HS-27A (cell line): ENCODE data around the gene TPH2.

Experiments
- DNase-seq: peaks from one replicate; pipeline ENCODE4 v3.0.0-alpha.2; 2012; ENCODE audit warnings: low read depth, missing footprints

Gene TPH2

DNA sequence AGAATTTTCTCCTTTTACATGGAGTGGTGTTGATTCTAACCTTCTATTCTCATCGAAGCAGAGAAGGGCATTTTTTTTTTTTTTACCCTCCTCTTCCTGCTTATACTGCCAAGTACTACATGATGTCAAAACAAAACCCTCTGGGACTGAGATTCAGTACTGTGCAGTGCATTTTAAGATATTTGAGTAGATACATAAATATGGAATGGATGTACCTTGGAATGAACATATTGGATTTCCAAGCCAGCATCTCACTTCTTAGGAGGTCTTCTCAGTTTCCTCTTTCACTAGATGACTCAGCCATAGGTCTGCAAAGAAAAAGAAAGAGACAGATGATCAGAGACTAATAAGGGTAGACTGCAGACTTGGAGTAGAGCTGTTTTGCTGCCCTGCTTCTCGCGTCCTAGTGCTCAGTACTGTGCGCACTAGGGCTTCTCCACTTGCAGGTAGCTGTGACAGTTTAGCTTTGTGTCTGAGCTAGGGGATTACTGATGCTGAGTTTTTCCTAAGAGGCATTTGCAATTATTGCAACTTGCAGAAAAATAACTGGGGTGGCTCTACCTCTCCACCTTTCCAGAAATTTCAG lies 20.4 kb downstream of the TPH2 start:
- peak; percentile 36 for DNase-seq

DNA sequence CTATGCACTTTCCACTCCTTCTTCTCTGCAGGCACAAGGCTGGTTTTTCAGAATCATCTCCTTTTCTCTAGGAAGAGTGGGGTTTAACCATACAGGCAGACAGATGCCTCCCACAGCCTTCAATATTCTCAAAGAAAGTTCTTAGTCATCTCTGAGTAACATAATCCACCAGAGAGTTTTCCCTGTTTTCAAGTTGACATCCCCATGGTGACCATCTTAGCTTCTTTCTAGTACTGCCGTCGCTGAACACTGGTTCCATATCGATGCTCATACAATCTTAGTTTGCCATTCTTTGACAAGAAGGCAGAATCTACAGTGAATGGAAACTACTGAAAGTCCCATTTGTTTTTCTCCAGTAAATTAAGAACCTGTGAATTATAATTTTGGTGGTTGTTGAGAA lies 28.6 kb downstream of the TPH2 start:
- no peak for DNase-seq

- DNase-seq: no peak
Measured at GRCh38 chr12:71969330-71969729, 30.7 kb downstream of the TPH2 start.

GRCh38 chr12:71970031-71970430 lies 31.4 kb downstream of the TPH2 start:
- no peak for DNase-seq

DNA sequence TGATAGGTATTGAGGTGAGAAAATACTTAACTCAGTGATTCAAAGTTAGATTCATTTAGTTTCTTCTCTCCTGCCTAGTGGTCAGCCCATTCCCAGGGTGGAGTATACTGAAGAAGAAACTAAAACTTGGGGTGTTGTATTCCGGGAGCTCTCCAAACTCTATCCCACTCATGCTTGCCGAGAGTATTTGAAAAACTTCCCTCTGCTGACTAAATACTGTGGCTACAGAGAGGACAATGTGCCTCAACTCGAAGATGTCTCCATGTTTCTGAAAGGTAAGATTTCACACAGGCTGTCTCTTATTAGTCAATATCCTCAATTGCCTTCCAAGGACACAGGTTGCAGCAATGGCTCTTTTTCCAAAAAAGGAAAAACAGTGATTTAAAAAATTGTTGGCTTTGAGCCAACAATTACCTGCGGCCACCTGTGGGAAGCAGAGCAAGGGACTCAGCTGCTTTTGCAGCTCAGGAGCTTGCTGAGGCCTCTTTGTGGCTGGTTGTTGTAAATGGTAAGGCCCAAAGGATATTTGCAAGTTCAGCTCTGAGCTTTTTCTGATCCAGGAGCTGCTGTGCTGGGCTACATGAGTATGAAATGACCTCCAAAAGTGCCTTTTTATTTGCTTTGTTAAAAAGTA lies 33.9 kb downstream of the TPH2 start:
- DNase-seq: no peak

GRCh38 chr12:71973687-71974086 lies 35.0 kb downstream of the TPH2 start:
- no peak for DNase-seq

- DNase-seq: no peak
Measured at GRCh38 chr12:71980538-71980937, 41.9 kb downstream of the TPH2 start.

GRCh38 chr12:71981149-71981548 lies 42.5 kb downstream of the TPH2 start:
- DNase-seq: no peak

DNA sequence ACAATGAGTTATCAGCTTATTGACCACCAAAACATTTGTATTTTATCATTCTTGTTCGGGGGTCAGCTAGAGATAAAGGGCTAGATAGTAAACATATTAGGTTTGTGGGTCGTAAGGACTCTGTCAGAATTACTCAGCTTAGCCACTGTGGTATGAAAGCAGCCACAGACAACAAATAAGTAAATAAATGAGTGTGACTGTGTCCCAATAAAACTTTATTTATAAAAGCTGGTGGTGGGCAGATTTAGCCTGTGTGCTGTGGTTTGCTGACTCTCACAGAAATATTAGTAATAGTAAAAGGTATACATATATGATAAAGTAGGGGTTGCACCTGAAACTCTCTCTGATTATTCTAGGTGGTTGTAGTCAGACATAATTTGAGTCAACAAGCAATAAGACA lies 56.1 kb downstream of the TPH2 start:
- DNase-seq: no peak

GRCh38 chr12:71999795-72000194 lies 61.1 kb downstream of the TPH2 start:
- no peak for DNase-seq

GRCh38 chr12:72000969-72001648 lies 62.5 kb downstream of the TPH2 start:
- no peak for DNase-seq

DNA sequence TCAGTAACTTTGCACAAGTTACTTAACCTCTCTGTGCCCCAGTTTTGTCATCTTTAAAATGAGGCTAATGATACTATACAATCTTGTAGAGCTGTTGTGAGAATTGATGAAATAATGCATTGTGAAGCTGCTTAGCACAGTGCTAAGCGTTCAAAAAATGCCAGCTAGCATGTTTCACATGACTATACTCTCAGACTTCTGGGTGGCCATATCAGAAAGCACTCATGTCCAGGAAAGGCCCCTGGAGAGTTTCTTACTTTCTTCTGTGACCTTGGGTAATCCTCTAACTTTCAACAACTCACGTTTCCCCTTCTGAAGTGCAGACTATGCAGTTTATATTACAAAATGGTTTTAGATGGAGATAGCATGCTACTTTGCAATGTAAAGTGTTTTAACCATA lies 68.1 kb downstream of the TPH2 start:
- no peak for DNase-seq

DNA sequence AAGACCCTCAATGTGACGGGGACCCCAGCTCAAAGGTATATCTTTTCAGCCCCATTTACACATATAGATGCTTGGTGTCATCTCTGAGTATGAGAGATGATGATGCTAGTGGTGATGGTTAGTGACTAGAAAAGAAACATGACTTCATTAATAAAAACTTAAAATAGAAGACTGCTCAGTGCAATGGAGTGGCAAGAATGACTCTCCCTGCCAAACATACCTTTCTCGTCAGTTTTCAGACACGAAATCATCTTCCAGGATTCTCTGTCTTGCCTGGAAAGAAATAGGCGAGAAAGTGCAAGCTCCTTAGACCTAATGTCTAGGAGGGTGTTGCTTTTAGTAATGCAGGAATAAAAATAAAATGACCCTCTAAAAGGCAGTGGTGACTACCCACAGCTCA lies 71.7 kb downstream of the TPH2 start:
- DNase-seq: no peak

DNA sequence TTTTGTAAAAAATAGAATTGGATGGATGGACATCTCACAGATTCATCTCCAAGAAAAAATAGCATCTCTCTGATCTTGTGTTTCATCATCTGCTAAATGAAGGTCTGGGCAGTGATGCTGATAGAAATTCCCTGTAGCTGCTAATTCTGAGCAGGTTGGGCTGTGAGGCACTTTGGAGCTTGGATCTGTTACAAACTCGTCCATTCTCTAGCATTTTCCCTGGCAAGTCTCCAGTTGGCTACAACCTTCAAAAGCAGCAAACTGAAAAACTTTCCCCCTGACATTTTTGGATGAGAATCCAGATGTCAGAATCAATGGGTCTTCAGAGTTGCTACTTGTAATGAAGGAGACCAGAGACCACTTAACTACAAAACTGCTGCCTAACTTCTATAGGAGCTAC lies 72.7 kb downstream of the TPH2 start:
- no peak for DNase-seq

GRCh38 chr12:72012874-72013273 lies 74.2 kb downstream of the TPH2 start:
- no peak for DNase-seq

GRCh38 chr12:72015895-72016294 lies 77.2 kb downstream of the TPH2 start:
- no peak for DNase-seq

DNA sequence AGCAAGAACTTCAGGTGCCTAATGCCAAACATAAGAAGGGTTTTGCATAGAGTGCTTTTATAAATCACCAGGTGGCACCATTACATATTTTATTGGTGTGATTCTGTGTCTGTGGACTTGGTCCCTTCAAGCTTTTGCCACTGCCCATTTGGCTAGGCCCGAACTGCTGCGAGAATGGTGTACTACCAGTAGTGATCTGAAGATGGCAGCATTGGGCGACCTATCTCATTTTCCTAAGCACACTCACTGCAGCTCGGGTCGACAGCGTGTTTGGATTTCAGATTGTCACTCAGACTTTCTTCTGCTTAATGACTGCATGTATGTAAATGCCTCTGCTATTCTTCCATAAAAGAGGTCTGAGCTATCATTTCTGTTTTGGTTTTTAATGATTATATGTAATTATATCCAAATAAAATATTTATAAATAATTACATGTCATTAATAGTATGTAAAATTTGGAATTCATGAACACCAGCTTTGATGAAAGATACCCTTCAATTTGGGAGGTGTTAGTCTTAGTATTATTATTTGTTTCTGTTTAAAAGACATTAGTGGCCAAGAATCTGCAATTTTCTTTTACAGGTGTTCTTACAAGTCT lies 78.5 kb downstream of the TPH2 start:
- peak; percentile 56 for DNase-seq

GRCh38 chr12:72018036-72018435 lies 79.4 kb downstream of the TPH2 start:
- no peak for DNase-seq

- no peak for DNase-seq
Measured at GRCh38 chr12:72024613-72025012, 86.0 kb downstream of the TPH2 start.

- no peak for DNase-seq
Measured at GRCh38 chr12:72025524-72025923, 86.9 kb downstream of the TPH2 start.

DNA sequence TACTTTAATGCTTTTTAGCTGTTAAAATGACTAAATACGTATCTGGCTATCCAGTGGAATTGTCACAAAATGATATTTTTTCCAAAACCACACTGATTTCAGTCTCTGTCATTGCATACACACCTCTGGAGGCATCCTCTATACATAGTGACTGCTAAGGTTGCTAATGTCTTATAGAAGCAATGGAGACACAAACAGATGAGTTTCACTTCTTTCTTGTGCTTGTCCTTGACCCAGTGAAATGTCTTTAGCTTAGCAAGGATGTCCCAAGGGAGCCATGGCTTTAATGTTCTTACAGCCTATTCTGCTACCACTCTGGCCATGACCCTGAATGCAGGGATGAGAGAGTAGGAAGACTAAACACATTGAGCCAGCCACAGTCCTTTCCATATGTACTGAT lies 90.3 kb downstream of the TPH2 start:
- no peak for DNase-seq

DNA sequence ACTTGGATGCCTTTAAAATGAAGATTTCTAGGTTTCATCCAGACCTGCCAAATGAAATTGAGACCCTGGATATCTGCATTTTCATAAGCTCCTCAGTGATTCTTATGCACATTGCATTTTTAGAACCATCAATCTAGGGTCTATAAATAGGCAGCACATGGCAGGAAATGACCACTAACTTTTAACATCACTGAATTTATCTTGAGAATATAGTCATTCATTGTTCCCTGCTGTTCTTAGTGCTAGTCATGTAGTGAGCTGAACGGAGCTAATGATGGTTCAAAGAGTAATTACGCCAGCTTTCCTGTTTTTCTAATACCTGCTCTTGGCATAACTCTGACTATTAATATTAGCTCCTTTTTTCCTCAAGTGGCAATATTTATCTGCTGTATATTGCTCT lies 91.6 kb downstream of the TPH2 start:
- no peak for DNase-seq

GRCh38 chr12:72031066-72031465 lies 92.4 kb downstream of the TPH2 start:
- no peak for DNase-seq
